ENCODE data around the gene PLEKHO2. TPM values are rescaled to one million over a fixed set of nuclear protein-coding genes. Genes with fewer than 3 reads are reported as not detected.

PLEKHO2 gene
- total and polyA plus RNA-seq, 2 of the 8 experiments (the other 6 are each of a cell fraction or from before 2014, with no cell fraction given): 16.9 to 20.1 TPM

DNA sequence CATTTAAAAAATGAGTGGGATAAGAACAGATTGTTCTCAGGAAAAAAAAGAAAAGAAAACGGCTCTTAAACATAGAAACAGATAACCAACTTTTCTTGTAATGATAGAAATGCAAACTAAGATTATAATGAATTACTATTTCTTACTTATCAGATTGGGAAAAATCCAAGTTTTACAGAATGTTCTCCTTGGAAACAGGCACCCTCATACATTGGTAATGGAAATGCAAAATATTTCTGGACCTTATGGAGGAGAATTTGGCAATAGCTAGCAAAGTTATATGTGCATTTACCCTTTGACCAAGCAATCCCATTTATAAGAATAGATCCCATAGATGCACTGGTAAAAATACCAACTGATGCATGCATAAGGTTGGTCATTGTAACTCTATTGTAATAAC lies 66.3 kb downstream of the PLEKHO2 start (continued):
- TF ChIP-seq CHD7 (IDR thresholded peaks at IDR 0.05; ENCODE audit: insufficient replicate concordance, low read length): no peak

All from H1 (cell line).